ENCODE results near the gene FPR1. TPM values are rescaled to one million over a fixed set of nuclear protein-coding genes. Genes with fewer than 3 reads are reported as not detected.

FPR1 gene
- total RNA-seq, 1 donor from 2014 or later = not detected

GRCh38 chr19:51702103-51702824, 49.4 kb downstream of the FPR1 start:
- peaks cover 67% of the 10 kb centered on the region for H3K4me1 Mint-ChIP-seq (ENCODE audit: unreplicated experiment)
- no peak overlapping the region for H3K4me3 Mint-ChIP-seq (ENCODE audit: unreplicated experiment)
- no peaks in the 10 kb centered on the region for H3K9me3 Mint-ChIP-seq (ENCODE audit: unreplicated experiment)
- peaks cover 66% of the 10 kb centered on the region for H3K36me3 Mint-ChIP-seq (ENCODE audit: unreplicated experiment)
- TF ChIP-seq CTCF (IDR thresholded peaks at IDR 0.05) = no peak
- DNase-seq (ENCODE audit: extremely low spot score, unreplicated experiment) = no peak
- H3K27me3 Mint-ChIP-seq (ENCODE audit: unreplicated experiment) = no peaks in the 10 kb centered on the region
- peak overlapping the region; percentile 75 for H3K27ac Mint-ChIP-seq (ENCODE audit: unreplicated experiment)

GRCh38 chr19:51701468-51702100, 50.1 kb downstream of the FPR1 start:
- H3K27ac Mint-ChIP-seq (ENCODE audit: unreplicated experiment) = peak overlapping the region; percentile 10
- H3K4me3 Mint-ChIP-seq (ENCODE audit: unreplicated experiment) = no peak overlapping the region
- peaks cover 67% of the 10 kb centered on the region for H3K4me1 Mint-ChIP-seq (ENCODE audit: unreplicated experiment)
- no peaks in the 10 kb centered on the region for H3K27me3 Mint-ChIP-seq (ENCODE audit: unreplicated experiment)
- TF ChIP-seq CTCF (IDR thresholded peaks at IDR 0.05) = no peak
- no peak for DNase-seq (ENCODE audit: extremely low spot score, unreplicated experiment)
- no peaks in the 10 kb centered on the region for H3K9me3 Mint-ChIP-seq (ENCODE audit: unreplicated experiment)
- H3K36me3 Mint-ChIP-seq (ENCODE audit: unreplicated experiment) = peaks cover 66% of the 10 kb centered on the region

DNA sequence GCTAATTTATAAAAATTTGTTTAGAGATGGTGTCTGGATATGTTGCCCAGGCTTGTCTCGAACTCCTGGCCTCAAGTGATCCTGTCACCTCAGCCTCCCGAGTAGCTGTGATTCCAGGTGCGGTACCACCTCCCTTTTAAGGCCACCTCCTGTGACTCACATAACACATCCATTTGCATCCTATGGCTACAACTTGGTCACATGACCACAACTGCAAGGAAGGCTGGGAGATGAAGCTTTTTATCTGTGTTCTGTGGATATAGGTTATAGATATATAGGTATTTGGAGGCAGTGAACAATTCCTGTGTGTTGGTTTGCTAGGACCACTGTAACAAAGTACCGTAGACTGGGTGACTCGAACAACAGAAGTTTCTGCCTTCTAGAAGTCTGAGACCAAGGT, 52.5 kb downstream of the FPR1 start:
- DNase-seq (ENCODE audit: extremely low spot score, unreplicated experiment) = no peak
- no peaks in the 10 kb centered on the region for H3K27me3 Mint-ChIP-seq (ENCODE audit: unreplicated experiment)
- TF ChIP-seq CTCF (IDR thresholded peaks at IDR 0.05) = no peak
- H3K9me3 Mint-ChIP-seq (ENCODE audit: unreplicated experiment) = no peaks in the 10 kb centered on the region
- peaks cover 51% of the 10 kb centered on the region for H3K4me1 Mint-ChIP-seq (ENCODE audit: unreplicated experiment)
- H3K27ac Mint-ChIP-seq (ENCODE audit: unreplicated experiment) = no peak overlapping the region
- no peak overlapping the region for H3K4me3 Mint-ChIP-seq (ENCODE audit: unreplicated experiment)
- H3K36me3 Mint-ChIP-seq (ENCODE audit: unreplicated experiment) = peaks cover 64% of the 10 kb centered on the region

- H3K36me3 Mint-ChIP-seq (ENCODE audit: unreplicated experiment) = peaks cover 71% of the 10 kb centered on the region
- no peaks in the 10 kb centered on the region for H3K27me3 Mint-ChIP-seq (ENCODE audit: unreplicated experiment)
- peaks cover 53% of the 10 kb centered on the region for H3K4me1 Mint-ChIP-seq (ENCODE audit: unreplicated experiment)
- H3K9me3 Mint-ChIP-seq (ENCODE audit: unreplicated experiment) = no peaks in the 10 kb centered on the region
- H3K27ac Mint-ChIP-seq (ENCODE audit: unreplicated experiment) = no peak overlapping the region
- TF ChIP-seq CTCF (IDR thresholded peaks at IDR 0.05) = no peak
- DNase-seq (ENCODE audit: extremely low spot score, unreplicated experiment) = no peak
- H3K4me3 Mint-ChIP-seq (ENCODE audit: unreplicated experiment) = no peak overlapping the region
Observed at GRCh38 chr19:51698296-51698695, 53.4 kb downstream of the FPR1 start.

DNA sequence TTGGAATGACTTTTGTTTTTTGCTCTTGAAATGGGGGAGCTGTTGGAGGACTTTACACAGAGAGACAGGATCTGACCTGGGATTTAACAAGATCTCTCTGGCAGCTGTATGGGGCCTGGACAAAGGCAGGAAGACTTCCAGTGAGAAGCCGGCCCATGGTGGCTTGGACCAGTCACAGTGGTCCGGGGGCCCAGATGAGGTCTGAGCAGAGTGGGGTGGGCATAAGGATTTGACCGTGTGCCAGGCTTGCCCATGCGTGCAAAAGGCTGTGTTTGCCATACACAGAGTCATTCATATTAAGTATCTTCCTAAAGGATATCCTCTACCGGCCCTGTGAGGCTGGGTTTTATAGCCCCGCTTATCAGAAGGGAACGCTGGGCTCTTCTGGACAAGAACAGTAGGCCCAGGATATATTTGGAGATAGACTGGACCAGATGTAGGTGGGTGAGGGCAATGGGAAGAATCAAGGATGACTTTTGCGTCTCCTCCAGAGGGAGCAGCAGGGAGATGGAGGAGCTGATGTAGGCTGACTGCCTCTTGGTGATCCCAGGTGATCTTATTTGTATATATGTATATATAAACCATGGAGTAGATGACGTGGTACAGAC, 54.4 kb downstream of the FPR1 start:
- Mint-ChIP-seq H3K9me3 (ENCODE audit: unreplicated experiment) (no peaks in the 10 kb centered on the region), H3K4me3 (ENCODE audit: unreplicated experiment) (no peak overlapping the region), H3K27ac (ENCODE audit: unreplicated experiment) (no peak overlapping the region), H3K36me3 (ENCODE audit: unreplicated experiment) (peaks cover 71% of the 10 kb centered on the region), H3K4me1 (ENCODE audit: unreplicated experiment) (peaks cover 50% of the 10 kb centered on the region), H3K27me3 (ENCODE audit: unreplicated experiment) (no peaks in the 10 kb centered on the region)
- DNase-seq (ENCODE audit: extremely low spot score, unreplicated experiment) = no peak
- TF ChIP-seq CTCF (IDR thresholded peaks at IDR 0.05) = no peak

All from osteocyte (in vitro differentiated cells).